NCI-H2227 (cell line): ENCODE results near the gene ME3.
"Not testable (repeated sequence)": the region's sequence is repeated elsewhere in the genome, so short reads cannot be mapped to it uniquely, and the experiment has no call there.

ENCODE experiments used
- DNase-seq: peaks from one replicate; lab custom pipeline; 2025; ENCODE audit not compliant: unreplicated experiment; lab: John Stamatoyannopoulos, UW

ME3 gene

DNA sequence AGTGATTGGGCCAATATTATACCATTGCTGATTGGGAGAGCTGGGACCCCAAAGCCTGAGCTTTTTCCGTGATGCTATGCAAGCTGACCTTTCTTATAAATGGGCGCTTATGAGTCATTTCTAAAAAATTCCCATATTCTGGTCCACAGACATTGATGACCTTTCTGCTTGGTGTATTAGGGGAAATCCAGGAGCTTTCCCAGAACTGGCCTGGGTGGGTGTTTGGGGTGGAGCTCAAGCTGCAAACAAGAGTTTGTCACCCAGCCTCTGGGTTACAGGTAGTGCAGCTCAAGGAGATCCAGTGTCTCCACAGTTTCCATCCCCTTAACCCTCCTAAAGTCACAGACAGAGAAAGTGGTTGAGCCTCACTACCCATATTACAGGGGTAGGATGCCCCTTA, 230.0 kb downstream of the ME3 start:
- DNase-seq: no peak

DNA sequence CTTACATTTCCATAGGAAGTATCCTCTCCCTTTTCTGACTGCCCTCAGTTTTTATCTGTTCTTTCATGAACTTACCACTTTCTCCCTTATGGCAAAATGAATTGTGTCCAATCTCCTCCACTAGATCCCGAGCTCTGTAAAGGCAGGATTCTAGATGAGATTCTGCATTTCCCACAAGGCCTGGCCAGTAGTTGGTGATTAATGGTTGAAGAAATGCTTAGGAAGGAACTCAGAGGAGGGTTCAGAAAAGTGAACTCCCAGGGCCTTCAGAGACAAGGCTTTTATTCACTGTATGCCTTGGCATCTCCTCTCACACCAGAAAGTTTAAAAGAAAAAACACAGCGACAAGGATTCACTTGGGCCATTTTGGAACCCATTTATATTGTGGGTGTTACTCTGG, 231.6 kb downstream of the ME3 start:
- DNase-seq: no peak

GRCh38 chr11:86440305-86440716, 232.1 kb downstream of the ME3 start:
- no peak for DNase-seq

GRCh38 chr11:86438685-86439084, 233.7 kb downstream of the ME3 start:
- no peak for DNase-seq

- no peak for DNase-seq
Observed at GRCh38 chr11:86435711-86436110, 236.7 kb downstream of the ME3 start.

- not testable (repeated sequence) for DNase-seq
Observed at GRCh38 chr11:86433361-86434095, 238.9 kb downstream of the ME3 start.

DNA sequence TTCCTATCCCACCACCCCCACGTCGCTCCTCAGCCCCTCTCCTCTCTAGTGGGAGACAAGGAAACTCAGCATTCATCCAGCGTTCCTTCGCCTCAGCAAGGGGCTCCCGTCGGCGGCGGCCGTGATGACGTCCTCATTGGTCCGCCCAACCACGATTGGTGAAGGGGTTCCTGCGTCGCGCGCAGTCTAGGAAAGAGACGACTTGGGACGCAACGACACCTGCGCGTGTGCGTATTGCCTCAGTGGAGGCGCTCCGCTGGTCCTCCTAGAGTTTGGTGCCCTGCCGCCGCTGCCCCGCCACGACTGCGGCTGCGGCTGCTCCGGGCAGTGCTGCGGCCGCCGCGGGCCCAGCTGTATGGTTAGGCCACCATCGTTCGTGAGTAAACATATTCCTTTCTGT, 241.2 kb downstream of the ME3 start:
- DNase-seq: no peak

DNA sequence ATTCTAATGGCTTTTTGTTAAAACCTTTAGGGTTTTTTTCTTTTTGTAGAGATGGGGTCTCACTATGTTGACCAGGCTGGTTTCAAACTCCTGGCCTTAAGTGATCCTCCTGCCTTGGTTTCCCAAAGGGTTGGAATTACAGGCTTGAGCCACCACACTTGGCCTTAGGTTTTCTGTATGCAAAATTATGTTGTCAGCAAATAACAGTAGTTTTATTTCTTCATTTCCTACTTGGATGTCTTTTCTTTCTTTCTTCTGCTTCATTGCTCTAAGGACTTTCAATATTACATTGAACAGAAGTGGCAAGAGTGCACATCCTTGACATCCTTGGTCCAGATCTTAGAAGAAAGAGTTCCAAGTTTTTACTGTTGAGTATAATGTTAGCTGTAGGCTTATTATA, 245.0 kb downstream of the ME3 start:
- no peak for DNase-seq

DNA sequence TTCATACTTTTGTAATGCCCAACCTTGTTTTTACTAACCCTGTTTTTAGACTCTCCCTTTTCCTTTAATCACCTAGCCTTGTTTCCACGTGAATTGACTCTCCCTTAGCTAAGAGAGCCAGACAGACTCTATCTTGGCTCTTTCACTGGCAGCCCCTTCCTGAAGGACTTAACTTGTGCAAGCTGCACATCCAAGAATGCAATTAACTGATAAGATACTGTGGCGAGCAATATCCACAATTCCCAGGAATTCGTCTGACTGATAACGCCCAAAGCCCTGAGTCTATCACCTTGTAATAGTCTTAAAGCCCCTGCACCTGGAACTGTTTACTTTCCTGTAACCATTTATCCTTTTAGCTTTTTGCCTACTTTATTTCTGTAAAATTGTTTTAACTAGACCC, 248.9 kb downstream of the ME3 start:
- not testable (repeated sequence) for DNase-seq

- DNase-seq: no peak
Observed at GRCh38 chr11:86422371-86422770, 250.0 kb downstream of the ME3 start.

- no peak for DNase-seq
Observed at GRCh38 chr11:86421946-86422345, 250.5 kb downstream of the ME3 start.

- no peak for DNase-seq
Observed at GRCh38 chr11:86418917-86419316, 253.5 kb downstream of the ME3 start.

DNA sequence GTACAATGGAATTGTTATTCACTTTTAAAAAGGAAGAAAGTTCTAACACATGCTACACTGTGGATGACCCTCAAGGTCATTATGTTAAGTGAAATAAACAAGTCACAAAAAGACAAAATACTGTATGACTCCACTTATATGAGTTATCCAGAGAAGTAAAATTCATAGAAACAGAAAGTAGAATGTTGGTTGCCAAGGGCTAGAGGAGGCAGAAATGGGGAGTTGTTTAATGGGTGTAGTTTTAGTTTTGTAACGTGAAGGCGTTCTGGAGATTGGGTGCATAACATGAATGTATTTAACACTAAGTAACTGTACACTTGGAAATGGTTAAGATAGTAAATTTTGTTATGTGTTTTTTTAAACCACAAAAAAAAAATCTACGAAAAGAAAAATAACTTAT, 253.9 kb downstream of the ME3 start:
- DNase-seq: no peak

DNA sequence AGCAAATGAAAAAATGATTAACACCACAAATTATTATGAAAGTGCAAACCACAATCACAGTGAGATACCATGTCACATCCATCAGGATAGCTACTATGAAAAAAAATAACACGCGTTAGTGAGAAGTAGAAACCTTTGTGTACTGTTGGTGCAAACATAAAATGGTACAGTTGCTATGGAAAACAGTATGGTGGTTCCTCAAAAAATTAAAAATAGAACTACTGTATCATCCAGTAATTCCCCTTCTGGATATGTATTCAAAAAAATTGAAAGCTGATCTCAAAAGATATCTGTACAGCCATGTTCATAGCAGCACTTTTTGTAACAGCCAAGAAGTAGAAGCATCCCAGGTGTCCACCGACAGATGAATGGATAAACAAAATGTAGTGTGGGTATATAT, 254.3 kb downstream of the ME3 start:
- no peak for DNase-seq

DNA sequence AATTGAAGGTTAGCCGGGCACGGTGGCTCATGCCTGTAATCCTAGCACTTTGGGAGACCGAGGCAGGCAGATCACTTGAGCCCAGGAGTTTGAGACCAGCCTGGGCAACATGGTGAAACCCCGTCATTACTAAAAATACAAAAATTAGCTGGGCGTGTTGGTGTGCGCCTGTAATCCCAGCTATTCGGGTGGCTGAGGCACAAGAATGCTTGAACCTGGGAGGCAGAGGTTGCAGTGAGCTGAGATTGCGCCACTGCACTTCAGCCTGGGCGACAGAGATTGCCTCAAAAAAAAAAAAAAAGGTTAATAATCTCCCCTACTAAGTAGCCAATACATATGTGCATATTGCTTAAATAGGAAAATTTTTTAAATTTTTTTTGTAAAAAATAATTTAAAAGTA, 255.5 kb downstream of the ME3 start:
- DNase-seq: not testable (repeated sequence)

GRCh38 chr11:86416494-86416893, 255.9 kb downstream of the ME3 start:
- DNase-seq: no peak

DNA sequence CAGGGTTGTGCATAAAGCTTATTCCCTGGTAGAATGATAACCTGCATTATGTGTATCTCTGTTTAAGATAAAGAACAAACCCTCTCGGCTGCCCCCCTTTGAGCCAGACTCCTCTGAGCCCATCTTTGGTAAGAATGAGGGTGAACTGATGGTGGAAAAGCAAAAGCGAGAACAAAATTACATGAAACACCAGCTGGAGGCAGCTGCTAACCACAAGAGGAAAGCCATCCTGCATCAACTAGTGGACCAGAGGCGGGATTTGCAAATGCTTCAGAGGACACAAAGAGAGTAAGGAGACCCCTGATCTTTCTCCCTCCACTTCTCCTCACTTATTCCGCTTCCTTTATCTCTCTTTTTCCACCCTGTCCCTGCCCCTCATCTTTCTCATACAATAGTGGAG, 257.4 kb downstream of the ME3 start:
- no peak for DNase-seq

GRCh38 chr11:86414032-86414431, 258.4 kb downstream of the ME3 start:
- DNase-seq: no peak

- no peak for DNase-seq
Observed at GRCh38 chr11:86408845-86409244, 263.6 kb downstream of the ME3 start.

GRCh38 chr11:86403458-86403857, 269.0 kb downstream of the ME3 start:
- DNase-seq: no peak

GRCh38 chr11:86398106-86398505, 274.3 kb downstream of the ME3 start:
- no peak for DNase-seq

DNA sequence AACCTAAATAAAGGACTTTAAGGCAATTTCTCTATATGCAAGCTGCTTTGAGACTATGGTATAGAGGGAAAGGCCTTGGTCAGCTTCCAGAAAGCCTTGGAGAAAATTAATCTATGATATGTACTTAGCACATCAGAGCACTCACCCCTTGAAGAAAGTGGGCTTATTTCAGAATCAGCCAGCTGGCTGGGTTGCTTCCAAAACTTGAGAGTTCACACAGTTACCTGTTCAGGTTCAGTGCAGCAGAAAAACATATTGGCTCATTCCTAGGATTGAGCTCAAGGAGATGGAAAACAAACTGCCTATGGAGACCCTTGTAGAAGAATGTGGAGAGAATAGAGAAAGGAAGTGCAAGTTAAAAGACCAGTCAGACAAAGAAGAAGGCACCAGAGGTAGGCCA, 275.1 kb downstream of the ME3 start:
- no peak for DNase-seq

- no peak for DNase-seq
Observed at GRCh38 chr11:86396396-86396795, 276.0 kb downstream of the ME3 start.
